Esophagus squamous epithelium (tissue), 4 donors: ENCODE results near the gene DNAJC7.

ENCODE experiments used
- POLR2A ChIP-seq, 4 donors: fragments of 450-650 bp; IDR thresholded peaks; one replicate each; pipeline ENCODE4 v1.6.1; 2017; ENCODE audit warnings: antibody characterized with exemption in 4 of 4, mild to moderate bottlenecking in 4 of 4, moderate library complexity in 3 of 4
- TF ChIP-seq, protein P1 (sequence below), 6 experiments: fragments of 450-650 bp in 4 of 6; fragments of 200-600 bp in 2 of 6; sonication (generic) in 2 of 6; IDR thresholded peaks; one replicate each; pipeline ENCODE4 v1.5.1; 2016 to 2019; ENCODE audit warnings: antibody characterized with exemption in 6 of 6, mild to moderate bottlenecking in 4 of 6, moderate library complexity in 4 of 6

DNA sequence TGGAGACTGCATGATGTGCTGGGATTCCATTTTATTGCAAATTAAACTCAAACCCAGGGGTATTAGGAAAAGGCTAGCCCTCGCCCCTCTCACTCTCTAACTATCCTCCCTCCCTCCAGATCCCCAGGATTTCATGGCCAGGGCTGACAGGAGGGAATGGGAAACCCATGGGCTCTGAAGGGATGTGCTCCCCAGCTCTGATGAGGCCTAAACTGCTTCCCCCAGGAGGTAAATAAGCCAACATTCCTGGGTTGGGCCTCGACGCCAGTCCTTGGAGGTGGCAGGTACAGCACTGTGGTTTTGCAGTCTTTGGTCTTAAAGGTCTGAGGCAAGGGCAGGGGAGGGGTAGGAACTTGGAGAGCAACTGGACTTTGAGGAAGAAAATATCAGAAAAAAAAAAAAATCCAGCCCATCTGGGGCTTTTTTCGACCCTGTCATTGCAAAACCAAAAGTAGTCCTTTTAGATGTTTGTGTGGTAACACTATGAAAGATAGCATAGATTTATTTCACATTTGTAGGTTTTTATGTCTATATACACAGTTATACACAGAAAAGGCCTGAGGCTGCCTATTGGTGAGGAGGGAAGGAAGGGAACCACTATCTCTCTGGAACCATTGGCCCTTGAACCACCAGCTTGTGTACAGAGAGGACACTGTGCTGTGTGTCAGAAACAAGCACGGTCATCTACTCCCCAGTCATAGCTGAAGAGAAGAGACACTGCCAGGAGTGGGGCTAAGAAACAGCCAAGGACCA, 21.2 kb upstream of the DNAJC7 start:
- TF ChIP-seq, protein P1, sequence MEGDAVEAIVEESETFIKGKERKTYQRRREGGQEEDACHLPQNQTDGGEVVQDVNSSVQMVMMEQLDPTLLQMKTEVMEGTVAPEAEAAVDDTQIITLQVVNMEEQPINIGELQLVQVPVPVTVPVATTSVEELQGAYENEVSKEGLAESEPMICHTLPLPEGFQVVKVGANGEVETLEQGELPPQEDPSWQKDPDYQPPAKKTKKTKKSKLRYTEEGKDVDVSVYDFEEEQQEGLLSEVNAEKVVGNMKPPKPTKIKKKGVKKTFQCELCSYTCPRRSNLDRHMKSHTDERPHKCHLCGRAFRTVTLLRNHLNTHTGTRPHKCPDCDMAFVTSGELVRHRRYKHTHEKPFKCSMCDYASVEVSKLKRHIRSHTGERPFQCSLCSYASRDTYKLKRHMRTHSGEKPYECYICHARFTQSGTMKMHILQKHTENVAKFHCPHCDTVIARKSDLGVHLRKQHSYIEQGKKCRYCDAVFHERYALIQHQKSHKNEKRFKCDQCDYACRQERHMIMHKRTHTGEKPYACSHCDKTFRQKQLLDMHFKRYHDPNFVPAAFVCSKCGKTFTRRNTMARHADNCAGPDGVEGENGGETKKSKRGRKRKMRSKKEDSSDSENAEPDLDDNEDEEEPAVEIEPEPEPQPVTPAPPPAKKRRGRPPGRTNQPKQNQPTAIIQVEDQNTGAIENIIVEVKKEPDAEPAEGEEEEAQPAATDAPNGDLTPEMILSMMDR (IDR thresholded peaks at IDR 0.05) = no peak
- no peak for TF ChIP-seq POLR2A (IDR thresholded peaks at IDR 0.05)
